HG03064 (cell line): ENCODE data around the gene MUC20.
"Not testable (repeated sequence)": the region's sequence is repeated elsewhere in the genome, so short reads cannot be mapped to it uniquely, and the experiment has no call there.

Source experiments
- ATAC-seq: cut with Tn5 transposase; IDR thresholded peaks from one replicate; pipeline ENCODE4 v1.9.1; 2021; ENCODE audit warnings: low read depth; ENCODE audit not compliant: unreplicated experiment

Gene MUC20

GRCh38 chr3:195728789-195729188 is 8.0 kb downstream of the MUC20 start:
- not testable (repeated sequence) for ATAC-seq

GRCh38 chr3:195729476-195730251 is 8.9 kb downstream of the MUC20 start:
- no peak for ATAC-seq

- ATAC-seq = no peak
These were observed 10.7 kb downstream of the MUC20 start for GRCh38 chr3:195731356-195731905.

GRCh38 chr3:195732940-195733339 is 12.2 kb downstream of the MUC20 start:
- ATAC-seq = no peak

GRCh38 chr3:195735036-195735695 is 14.4 kb downstream of the MUC20 start:
- ATAC-seq = no peak

GRCh38 chr3:195736866-195737490 is 16.2 kb downstream of the MUC20 start:
- ATAC-seq = no peak

GRCh38 chr3:195737782-195738181 is 17.0 kb downstream of the MUC20 start:
- not testable (repeated sequence) for ATAC-seq

- no peak for ATAC-seq
These were observed 17.7 kb downstream of the MUC20 start for GRCh38 chr3:195738274-195739044.

- no peak for ATAC-seq
These were observed 18.9 kb downstream of the MUC20 start for GRCh38 chr3:195739561-195740111.

- no peak for ATAC-seq
These were observed 23.7 kb downstream of the MUC20 start for GRCh38 chr3:195744437-195744836.

- ATAC-seq = no peak
These were observed 25.6 kb downstream of the MUC20 start for GRCh38 chr3:195746346-195746745.

GRCh38 chr3:195746751-195747150 is 26.0 kb downstream of the MUC20 start:
- no peak for ATAC-seq

- no peak for ATAC-seq
These were observed 27.9 kb downstream of the MUC20 start for GRCh38 chr3:195748661-195749060.

GRCh38 chr3:195749101-195749500 is 28.3 kb downstream of the MUC20 start:
- ATAC-seq = not testable (repeated sequence)

GRCh38 chr3:195750797-195751520 is 30.2 kb downstream of the MUC20 start:
- no peak for ATAC-seq

- ATAC-seq = no peak
These were observed 30.8 kb downstream of the MUC20 start for GRCh38 chr3:195751560-195751959.

- ATAC-seq = no peak
These were observed 31.3 kb downstream of the MUC20 start for GRCh38 chr3:195752066-195752465.

- no peak for ATAC-seq
These were observed 32.0 kb downstream of the MUC20 start for GRCh38 chr3:195752546-195753331.

- no peak for ATAC-seq
These were observed 32.8 kb downstream of the MUC20 start for GRCh38 chr3:195753581-195753980.
